GM19238 (cell line): ENCODE measurements around the gene RNF208.
"Not testable (repeated sequence)": the region's sequence is repeated elsewhere in the genome, so short reads cannot be mapped to it uniquely, and the experiment has no call there.

ENCODE experiments used
- DNase-seq: peaks from one replicate; pipeline ENCODE4 v3.0.0; 2011; ENCODE audit warnings: low spot score; ENCODE audit not compliant: insufficient read length

RNF208 gene

DNA sequence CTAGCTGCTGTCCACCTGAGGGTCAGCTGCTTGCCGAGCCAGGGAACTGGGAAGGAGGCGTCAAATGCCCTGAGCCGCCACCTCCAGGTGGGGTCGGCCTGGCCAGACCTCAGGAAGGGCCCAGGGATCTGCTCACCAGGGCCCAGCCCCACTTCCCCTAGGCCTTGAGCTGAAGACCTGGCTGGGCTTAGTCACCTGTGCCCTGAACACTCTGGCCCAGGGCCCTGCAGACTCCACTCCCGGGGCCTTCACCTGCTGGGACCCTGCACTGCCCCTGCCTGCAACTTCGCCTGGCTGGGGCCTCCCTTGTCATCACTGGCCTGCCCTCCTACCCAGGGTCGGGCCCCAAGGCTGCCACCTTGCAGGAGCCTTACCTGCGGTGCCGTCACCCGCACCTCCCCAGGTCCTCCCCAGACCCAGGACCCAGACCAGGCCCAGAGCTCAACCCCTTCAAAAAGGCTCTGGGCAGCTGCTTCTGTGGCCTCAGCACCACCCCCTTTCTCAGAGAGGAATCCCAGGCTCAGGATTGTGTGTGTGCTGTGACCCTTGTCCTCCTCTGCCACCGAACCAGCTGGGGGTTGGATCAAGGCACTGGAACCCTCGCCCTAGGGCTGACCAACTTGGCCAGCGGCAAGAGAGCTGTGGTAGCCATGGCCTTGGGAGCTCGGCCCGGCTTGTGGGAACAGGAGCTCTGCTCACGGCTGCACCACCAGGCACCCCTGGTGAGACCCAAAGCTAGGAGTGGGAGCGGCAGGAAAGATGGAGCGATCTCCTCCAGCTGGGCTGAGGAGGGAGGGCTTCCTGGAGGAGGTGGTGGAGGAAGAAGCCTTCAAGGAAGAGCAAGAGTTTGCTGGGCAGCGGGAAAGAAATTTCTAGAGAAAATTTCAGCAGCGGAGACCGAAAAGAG lies 31.9 kb upstream of the RNF208 start:
- DNase-seq, result no peak

DNA sequence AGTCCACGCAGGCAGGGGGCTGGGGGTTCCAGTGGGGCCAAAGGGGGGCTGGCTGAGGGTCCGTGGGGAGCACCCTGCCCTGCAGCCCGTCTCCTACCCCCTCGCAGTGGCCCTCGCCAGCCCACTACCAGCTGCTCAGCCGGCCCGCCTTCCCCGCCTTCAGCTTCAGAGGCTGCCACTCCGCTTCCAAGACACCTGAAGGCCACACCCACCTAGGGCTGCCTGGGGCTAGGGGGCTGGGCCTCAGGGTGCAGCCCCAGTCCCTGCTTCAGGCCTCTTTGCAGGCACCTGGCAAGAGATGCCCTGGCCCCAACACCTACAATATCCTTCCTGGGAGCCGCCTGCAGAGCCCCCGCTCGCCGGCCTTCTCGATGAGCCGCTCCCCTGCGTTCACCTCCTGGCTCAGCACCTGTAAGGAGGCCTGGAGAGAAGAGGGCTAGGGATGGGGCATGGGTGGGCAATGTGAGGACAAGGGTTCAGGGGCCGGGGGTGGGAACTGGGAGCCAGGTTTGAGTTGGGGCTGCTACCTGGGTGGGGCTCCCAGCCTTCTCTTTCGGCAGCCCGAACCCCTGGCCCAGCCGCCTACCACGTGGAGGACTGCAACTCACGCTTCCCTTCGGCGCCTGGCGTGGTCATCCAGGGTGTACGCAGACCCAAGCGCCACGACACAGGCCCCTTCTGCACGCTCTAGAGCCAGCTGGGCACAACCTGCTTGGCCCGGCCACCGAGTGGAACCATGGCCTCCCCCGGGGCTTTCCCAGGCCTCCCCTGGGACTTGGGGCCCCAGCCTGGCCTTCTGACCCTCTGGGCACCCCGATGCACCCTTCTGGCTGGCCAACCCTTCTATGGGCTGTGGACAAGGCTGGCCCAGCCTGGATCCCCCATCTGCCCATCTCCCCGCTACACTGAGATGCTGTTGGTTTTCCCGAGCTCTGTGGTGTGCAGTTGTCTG lies 30.8 kb upstream of the RNF208 start:
- DNase-seq, result no peak

DNA sequence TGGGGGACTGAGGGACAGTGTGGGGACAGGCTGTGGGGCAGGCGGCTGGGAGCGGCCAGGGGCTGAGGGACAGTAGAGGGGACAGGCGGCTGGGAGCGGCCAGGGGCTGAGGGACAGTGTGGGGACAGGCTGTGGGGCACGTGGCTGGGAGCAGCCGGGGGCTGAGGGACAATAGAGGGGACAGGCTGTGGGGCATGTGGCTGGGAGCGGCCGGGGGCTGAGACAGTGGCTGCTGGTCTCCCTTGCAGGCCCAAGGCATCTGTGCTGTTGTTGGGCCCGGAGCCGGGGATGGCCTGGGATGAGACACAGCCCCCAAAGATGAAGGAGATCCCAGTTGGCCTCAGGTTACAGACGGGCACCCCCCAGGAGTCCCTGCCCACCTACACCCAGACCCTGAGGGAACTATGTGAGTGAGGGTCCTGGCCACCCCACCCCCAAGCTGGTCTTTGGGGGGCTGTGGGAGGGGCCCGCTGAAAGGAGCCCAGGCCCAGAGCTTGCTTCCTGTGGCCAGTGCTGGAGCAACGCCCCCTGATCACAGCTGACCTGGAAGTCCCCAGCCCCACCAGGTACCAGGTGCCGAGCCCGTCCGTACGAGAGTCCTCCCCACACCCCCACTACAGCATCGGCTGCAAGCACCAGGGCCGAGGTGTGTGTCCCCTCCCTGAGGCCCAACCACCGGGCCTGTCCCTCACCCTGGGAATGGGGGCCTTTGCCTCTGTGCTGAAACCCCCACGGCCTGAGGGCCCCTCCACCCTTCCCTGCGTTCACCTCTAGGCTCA lies 29.6 kb upstream of the RNF208 start:
- DNase-seq, result no peak

DNA sequence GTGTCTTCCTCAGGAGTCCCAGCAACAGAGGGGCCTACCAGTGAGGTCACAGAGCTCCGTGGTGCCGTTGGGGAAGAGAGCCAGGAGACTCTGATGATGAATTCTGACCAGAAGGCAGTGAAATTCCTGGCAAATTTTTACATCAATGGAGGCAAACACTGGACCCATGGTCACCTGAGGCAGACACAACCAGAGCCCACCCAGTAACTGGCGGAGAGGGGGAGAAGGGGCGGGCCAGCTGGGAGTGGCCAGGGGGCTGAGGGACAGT lies 29.1 kb upstream of the RNF208 start, which contains the start of gene STPG3:
Gene STPG3 (plus strand): TSS at position 93 of the 268 bp plus-strand sequence. CDS start 1 bp downstream, at position 94.
- no peak for DNase-seq

DNA sequence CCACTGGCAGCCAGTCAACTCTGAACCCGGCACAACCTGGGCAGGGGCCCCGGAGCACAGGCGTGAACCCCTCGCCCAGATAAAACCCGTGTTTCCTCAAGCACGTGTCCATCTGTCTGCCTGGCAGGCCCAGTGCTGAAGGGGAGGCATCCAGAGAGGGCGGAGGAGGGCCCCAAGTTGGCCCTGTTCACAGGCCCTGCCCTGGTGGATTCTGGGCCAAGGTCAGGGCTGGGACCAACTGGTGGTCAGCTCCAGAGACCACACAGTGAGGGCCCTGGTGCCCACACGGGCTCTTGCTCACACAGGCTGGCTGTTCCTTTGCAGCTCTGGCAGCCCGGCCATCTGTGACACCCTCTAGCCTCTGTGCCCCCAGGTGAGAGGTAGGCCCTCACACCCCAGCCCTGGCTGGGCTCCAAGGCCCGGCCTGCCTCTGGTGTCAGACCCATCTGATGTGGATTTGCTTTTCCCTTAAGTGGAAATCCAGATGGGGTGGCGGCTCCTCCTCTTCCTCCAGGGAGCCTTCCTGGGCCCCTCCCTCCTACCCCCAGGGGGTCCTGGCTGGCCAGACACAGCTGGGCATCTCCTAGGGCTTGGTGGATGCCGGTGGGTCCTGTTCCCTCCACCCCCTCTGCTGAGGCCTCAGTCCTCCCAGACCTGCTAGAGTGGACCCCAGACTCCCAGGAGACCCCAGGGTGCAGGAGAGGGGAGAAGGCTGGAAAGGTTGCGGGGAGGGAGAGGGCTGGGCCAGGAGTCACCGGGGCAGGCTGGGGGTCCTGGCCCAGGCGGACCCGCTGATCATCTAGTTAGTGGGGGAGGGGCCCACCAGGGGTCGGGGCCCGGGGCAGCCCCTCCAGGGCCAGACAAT lies 28.5 kb upstream of the RNF208 start:
- DNase-seq, result no peak

DNA sequence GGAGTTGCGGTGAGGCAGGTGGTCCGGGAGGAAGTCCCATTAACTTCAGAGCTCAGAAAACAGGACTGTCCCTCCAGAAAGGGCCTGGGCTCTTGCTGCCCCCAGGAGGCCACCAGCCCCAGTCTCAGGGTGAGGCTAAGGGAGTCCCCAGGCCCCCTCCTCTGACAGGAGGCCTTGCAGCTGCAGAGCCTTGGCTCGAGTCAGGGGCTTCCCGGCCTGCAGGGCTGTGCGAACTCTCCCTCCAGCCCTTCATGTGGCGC lies 25.8 kb upstream of the RNF208 start:
- no peak for DNase-seq

DNA sequence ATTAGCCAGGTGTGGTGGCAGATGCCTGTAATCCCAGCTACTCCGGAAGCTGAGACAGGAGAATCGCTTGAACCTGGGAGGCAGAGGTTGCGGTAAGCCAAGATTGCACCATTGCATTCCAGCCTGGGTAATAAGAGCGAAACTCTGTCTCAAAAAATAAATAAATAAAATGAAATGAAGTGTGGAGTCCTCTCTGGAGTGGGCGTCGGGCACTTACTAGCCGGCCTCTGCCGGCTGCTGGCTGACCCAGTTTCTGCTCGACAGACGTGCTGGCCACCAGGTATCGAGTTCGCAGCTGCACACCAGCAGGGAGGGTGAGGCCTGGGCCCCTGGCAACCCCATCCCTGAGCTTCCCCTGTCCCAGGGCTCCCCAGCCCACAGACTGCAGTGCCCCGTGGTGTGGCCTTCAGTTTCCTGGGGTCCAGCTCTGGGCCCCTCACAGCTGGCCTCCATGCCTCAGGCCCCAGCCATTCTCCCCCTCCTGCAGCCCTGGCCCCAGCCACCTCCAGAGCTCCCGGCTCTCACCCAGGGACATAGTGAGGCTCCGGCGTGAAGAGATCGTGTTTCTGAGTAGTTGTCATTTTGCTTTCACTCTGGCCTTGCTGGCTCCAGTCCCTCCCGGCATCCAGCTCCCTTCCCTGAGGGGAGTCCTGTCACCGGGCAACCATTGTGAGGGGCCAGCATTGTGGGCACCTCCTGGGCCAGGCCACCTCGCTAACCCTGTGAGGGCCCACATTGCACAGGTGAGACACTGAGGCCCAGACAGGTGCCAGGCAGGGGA lies 25.3 kb upstream of the RNF208 start:
- no peak for DNase-seq

DNA sequence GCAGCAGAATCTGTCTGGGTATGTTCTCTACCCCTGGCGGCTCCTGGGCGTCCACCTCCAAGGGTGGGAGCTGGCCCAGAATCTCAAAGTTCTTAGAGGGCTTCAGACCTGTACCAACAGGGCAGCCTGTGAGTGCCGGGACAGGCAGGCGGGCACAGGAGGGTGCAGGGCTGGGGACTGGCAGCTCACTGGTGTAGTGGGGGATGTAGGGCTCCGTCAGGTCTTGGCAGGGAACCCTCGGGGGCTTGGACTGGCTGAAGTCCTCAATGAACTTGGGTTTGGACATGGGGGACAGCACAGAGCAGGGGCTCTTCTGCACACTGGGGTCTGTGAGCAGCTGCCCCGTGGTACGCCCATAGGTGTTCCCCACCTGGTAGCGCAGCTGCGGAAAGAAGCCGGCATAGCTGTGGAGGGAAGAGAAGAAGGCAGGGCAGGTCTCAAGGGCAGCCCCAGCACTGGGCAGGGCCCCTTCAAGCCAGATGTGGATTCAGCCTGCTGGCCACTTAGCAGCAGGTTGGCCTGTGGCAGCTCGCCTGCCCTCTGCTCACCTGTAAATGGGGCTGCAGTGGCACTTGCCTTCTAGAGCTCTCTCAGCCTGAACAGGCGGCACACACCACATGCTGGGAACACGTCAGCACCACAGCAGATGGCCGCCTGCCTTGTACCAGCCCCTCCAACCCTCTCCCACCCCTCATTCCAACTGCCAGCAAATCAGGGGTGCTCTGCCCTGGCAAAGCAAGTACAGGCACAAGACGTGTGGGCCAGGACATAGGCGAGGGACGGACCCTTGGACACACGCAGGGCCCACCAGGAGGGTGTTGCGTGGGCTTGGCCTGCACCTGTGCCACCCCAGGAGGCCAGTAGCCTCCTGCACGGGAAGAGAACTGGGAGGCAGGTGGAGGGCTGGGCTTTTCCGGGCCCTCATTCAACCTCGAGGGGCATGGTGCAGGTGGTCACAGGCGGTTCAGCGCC lies 23.7 kb upstream of the RNF208 start:
- no peak for DNase-seq

DNA sequence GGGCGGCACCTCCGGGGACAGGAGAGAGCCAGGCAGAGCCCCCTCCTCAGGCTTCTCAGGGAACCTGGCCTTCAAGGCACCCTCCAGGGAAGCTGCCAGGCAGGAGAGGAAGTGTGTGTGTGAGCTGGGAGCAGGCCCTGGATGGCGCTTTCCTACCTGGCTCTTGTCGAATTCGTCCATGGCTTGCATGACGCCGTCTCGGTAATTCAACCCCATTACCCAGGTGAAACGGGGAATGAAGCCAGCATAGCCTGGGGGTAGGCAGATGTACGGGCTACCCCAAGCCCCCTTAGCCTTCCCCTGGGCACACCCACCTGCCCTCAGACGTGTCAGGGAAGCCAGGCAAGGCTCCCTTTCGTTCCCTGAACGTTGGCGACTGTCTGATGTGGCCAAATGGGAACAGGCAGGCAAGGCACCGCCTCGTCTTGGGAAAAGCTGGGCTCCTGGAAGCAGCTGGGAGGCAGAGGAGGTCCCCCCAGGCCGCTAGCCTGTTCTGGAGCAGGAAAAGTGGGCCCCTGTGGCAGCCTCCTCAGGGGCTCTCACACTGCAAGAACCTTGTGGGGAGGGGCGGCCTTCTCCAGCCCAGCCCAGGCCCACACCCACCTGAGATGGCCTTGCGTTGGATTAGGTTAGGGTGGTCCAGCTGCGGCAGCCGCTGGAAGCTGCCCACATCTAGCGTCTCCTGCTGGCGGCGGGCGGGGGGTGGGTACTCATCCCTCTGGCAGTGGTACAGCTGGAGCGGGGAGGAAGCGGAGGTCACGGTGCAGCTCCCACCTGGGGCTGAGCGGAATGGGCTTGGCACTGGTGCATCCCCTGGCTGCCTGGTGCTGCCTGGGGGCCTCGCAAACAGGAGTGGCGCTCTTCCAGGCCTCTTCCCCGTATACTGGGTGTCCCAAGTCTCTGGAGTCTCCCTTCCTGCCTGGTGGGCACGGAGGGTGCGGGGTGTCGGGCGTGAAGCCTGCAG lies 22.7 kb upstream of the RNF208 start:
- no peak for DNase-seq

DNA sequence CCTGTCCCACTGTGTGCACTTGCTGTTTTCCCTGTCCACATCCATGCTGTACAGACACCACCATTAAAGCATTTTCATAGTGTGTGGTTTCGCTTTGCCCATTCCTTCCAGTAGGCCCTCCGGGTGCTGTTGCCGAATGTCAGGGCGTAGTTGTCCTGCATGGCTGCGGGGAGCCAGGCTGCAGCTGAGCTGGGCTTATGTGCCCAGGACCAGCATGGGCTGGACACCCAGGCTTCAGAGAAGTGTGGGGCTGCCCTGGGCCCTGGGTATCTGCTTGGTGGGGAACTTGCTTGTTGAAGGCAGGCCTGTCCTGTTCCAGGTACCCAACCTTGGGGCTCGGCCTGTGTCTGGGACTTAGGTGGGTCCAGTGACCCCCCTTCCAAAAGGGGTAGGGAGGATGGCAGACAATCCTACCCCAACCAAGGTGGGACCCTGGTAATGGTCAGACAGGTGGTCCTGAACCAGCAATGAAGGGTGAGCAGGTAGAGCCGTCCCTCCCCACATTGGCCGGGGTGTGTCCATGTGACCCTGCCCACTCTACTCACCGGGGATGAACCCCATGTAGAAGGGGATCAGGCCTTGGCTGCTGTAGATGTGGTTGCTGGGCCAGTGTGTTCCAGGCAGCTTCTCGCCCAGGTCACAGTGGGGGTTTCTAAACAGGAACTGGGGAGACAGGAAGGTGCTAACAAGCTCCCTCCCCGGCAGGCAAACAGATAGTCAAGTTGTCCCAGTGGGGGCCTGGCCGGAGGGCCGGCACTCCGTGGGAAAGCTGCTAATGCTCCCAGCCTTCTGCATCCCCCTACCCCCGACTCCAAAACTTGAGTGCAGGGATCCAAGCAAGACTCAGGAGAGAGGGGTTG lies 21.8 kb upstream of the RNF208 start:
- DNase-seq, result no peak

DNA sequence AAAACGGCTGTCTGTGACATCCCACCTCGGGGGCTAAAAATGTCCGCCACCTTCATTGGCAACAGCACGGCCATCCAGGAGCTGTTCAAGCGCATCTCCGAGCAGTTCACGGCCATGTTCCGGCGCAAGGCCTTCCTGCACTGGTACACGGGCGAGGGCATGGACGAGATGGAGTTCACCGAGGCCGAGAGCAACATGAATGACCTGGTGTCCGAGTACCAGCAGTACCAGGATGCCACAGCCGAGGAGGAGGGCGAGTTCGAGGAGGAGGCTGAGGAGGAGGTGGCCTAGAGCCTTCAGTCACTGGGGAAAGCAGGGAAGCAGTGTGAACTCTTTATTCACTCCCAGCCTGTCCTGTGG lies 21.2 kb upstream of the RNF208 start:
- not testable (repeated sequence) for DNase-seq

DNA sequence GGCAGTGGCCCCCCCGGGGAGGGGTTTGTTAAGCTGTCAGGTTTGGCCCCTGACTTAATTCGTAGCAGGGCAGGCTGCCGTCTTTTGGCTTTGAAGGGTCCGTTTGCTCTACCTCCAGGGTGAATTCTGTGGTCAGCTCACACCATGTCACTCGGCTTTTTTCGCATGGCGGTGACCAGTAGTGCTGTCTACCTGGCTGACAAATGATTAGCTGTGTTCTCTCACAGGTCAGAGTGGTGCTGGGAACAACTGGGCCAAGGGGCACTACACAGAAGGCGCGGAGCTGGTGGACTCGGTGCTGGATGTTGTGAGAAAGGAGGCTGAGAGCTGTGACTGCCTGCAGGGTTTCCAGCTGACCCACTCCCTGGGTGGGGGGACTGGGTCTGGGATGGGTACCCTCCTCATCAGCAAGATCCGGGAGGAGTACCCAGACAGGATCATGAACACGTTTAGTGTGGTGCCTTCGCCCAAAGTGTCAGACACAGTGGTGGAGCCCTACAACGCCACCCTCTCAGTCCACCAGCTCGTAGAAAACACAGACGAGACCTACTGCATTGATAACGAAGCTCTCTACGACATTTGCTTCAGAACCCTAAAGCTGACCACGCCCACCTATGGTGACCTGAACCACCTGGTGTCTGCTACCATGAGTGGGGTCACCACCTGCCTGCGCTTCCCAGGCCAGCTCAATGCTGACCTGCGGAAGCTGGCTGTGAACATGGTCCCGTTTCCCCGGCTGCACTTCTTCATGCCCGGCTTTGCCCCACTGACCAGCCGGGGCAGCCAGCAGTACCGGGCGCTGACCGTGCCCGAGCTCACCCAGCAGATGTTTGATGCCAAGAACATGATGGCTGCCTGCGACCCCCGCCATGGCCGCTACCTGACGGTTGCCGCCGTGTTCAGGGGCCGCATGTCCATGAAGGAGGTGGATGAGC lies 20.5 kb upstream of the RNF208 start:
- no peak for DNase-seq

DNA sequence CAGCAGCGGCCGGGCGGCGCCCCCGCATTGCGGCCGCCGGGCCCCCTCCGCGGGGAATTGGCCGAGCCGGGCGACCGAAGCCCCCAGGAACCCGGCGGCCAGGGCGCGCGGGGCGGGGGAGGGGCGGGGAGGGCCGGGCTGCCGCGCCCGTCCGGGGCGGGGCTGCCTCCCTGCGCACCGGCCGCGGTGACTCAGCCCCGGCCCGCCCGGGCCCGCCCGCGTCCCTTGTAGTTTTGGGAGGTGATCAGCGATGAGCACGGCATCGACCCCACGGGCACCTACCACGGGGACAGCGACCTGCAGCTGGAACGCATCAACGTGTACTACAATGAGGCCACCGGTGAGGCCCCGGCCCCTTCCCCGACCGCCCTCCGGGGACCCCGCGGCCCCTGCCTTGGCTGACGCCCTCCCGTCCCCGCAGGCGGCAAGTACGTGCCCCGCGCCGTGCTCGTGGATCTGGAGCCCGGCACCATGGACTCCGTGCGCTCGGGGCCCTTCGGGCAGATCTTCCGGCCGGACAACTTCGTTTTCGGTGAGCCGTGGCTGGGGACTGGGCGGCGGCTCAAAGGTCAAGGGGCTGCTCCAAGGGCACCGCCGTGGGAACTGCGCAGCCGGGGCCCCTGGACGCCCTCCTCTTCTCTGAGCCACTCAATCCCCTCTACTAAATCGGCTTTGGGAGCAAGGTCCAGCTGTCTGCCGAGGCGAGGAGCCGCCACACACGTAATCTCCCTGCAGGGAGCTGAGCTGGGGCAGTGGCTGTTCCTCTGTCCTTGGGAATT lies 19.6 kb upstream of the RNF208 start:
- DNase-seq, result peak; percentile 66

DNA sequence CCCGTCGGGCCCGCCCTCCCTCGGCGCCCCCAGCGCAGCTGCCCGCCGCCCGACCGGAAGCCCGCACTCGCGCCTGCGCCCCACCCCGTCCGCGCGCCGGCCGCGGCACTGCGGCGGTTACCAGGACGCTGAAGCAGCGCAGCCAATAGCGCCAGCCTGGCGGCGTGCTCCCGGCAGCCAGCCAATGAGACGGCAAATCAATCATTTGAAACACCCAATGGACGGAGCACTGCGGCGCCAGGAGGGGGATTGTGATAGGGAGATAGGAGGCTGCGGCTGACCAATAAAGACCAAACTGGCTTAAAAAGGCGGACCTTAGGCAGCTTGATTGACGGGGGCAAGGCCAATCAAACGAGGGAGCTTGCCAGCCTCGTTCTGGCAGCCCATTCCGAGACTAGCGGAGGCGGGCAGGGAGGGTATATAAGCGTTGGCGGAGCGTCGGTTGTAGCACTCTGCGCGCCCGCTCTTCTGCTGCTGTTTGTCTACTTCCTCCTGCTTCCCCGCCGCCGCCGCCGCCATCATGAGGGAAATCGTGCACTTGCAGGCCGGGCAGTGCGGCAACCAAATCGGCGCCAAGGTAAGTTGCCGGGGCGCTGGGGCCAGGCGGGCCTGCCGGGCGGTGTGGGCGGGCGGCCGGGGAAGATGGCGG lies 18.9 kb upstream of the RNF208 start, which contains the start of gene TUBB4B:
Gene TUBB4B (plus strand): TSS at position 447 of the 649 bp plus-strand sequence. CDS start 74 bp downstream, at position 521.
- DNase-seq, result peak; percentile 100
